DND-41 (cell line): ENCODE data around the gene CCDC167.

ENCODE experiments used
- CTCF ChIP-seq: IDR thresholded peaks from 2 replicates; pipeline ENCODE4 v1.5.1; 2012; ENCODE audit warnings: borderline replicate concordance, low read length, moderate library complexity, mild to moderate bottlenecking; ENCODE audit not compliant: poor library complexity, severe bottlenecking; ENCODE audit errors: extremely low read depth
- EZH2 ChIP-seq: IDR thresholded peaks from 3 replicates; pipeline ENCODE4 v1.6.1; 2012; ENCODE audit warnings: borderline replicate concordance, low read depth, mild to moderate bottlenecking, moderate library complexity, low read length, inconsistent platforms; ENCODE audit not compliant: severe bottlenecking

- TF ChIP-seq CTCF: no peak
- no peak for TF ChIP-seq EZH2
Observed at GRCh38 chr6:37467718-37468117, 32.0 kb downstream of the CCDC167 start.
